ENCODE data around the gene TP53BP2. TPM values are rescaled to one million over a fixed set of nuclear protein-coding genes. Genes with fewer than 3 reads are reported as not detected.

Gene TP53BP2
- total and polyA plus RNA-seq, 10 of the 15 experiments (the other 5 are each of a cell fraction or from before 2014, with no cell fraction given), result 1.6 to 13.7 (median 5.6) TPM

DNA sequence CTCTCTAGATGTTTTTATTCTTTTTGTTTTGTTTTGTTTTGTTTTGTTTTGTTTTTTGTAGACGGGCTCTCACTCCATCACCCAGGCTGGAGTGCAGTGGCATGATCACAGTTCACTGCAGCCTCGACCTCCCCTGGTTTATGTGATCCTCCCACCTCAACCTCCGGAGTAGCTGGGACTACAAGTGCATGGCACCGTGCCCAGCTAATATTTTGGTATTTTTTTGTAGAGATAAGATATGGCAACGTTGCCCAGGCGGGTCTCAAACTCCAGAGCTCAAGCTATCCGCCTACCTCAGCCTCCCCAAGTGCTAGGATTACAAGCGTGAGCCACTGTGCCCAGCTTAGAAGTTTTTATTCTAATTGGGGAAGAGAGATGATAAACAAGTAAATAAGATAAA lies 13.3 kb upstream of the TP53BP2 start:
- TF ChIP-seq YBX1 (IDR thresholded peaks at IDR 0.05), result no peak
- no peak for TF ChIP-seq ETV6 (conservative IDR thresholded peaks at IDR 0.05 in 1 of 2, IDR thresholded peaks at IDR 0.05 in 1 of 2; ENCODE audit: borderline replicate concordance in 1 of 2, low read depth in 1 of 2)
- TF ChIP-seq BHLHE40 (IDR thresholded peaks at IDR 0.05; ENCODE audit: borderline replicate concordance in 1 of 2, low read depth in 2 of 2, low read length in 1 of 2), result no peak
- no peak for TF ChIP-seq YY1 (IDR thresholded peaks at IDR 0.05; ENCODE audit: low read depth, low read length)
- WGBS (ENCODE audit: insufficient coverage, insufficient replicate concordance, low lambda C conversion rate, missing lambda C conversion rate), result 16% methylated on average over 8 of the region's 8 CpGs
- FAIRE-seq (no peak), ATAC-seq (no peak), DNase-seq (ENCODE audit: low read depth, low spot score) (no peak)
- ChIA-PET CTCF (no interaction called here), RAD21 (ENCODE audit: unreplicated experiment) (no interaction called here), POLR2A (interaction anchor here (1.0 kb wide), 1 partner anchor 9 kb away, joined by 3 read pairs; no protein-coding TSS in a partner anchor), SMC1A (ENCODE audit: uncharacterized antibody, unreplicated experiment) (interaction anchor here (0.7 to 1.2 kb wide), 2 partner anchors 13 to 14 kb away, joined by 3 to 4 read pairs; no protein-coding TSS in a partner anchor)
- Histone ChIP-seq H3K27ac (ENCODE audit: control insufficient read depth, insufficient read depth) (no peak overlapping the region), H3K27me3 (replicated peaks in 1 of 2; ENCODE audit: control insufficient read depth in 2 of 2, insufficient read depth in 2 of 2, low read length in 1 of 2) (no peaks in the 10 kb centered on the region; a peak in 1 of 4 replicates), H3K36me3 (ENCODE audit: control insufficient read depth in 2 of 2, insufficient read depth in 2 of 2, low read length in 1 of 2) (no peaks in the 10 kb centered on the region), H3K9me3 (replicated peaks; ENCODE audit: control insufficient read depth, insufficient read depth, low read length) (no peaks in the 10 kb centered on the region), H4K20me1 (ENCODE audit: control insufficient read depth, insufficient read depth) (no peaks in the 10 kb centered on the region), H3K4me1 (ENCODE audit: control insufficient read depth, insufficient read depth, low read length) (no peaks in the 10 kb centered on the region), H3K4me2 (ENCODE audit: control insufficient read depth, insufficient read depth) (no peak overlapping the region), H3K9ac (ENCODE audit: control insufficient read depth, insufficient read depth, low read length) (no peak overlapping the region), H3K4me3 (no peak overlapping the region), H3K79me2 (ENCODE audit: control insufficient read depth, insufficient read depth, low read length) (no peaks in the 10 kb centered on the region), H2AFZ (ENCODE audit: control insufficient read depth, low read depth, low read length) (no peak overlapping the region)
- BruUV-seq (replicated peaks), result no TSS peak
- intact Hi-C loops (cut with micrococcal nuclease; ENCODE audit: unreplicated experiment), result no loop called here
- in situ Hi-C loops (cut with MboI), result no loop called here

DNA sequence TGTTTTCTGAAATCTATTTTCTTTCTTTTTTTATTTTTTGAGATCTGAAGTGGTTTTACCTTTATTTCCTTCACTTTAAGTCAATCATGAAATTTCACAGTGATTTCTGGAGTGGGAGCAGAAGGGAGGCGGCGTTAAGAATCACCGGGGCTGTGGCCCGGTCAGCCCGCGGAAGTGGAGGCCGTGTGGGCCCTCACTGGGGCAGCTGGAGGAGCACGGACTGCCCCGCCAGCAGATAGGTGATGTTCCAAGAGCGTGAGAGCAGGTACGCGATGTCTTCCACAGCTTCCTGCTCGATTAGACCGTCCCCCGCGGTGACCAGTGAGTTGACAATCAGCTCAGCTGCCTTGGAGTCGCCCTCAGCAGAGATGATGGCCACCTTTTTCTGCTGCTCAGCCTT lies 10.6 kb upstream of the TP53BP2 start:
- no peaks in the 10 kb centered on the region; a peak in 1 of 4 replicates for H3K27me3 ChIP-seq (replicated peaks in 1 of 2; ENCODE audit: control insufficient read depth in 2 of 2, insufficient read depth in 2 of 2, low read length in 1 of 2)
- no peak for DNase-seq (ENCODE audit: low read depth, low spot score)
- 80% methylated on average over 17 of the region's 17 CpGs for WGBS (ENCODE audit: insufficient coverage, insufficient replicate concordance, low lambda C conversion rate, missing lambda C conversion rate)
- H3K4me1 ChIP-seq (ENCODE audit: control insufficient read depth, insufficient read depth, low read length), result no peaks in the 10 kb centered on the region
- no peak overlapping the region for H3K27ac ChIP-seq (ENCODE audit: control insufficient read depth, insufficient read depth)
- no peaks in the 10 kb centered on the region for H3K9me3 ChIP-seq (replicated peaks; ENCODE audit: control insufficient read depth, insufficient read depth, low read length)
- ChIA-PET CTCF (interaction anchor here (0.6 kb wide), 2 partner anchors 21 to 250 kb away, joined by 3 to 5 read pairs; no protein-coding TSS in a partner anchor), SMC1A (ENCODE audit: uncharacterized antibody, unreplicated experiment) (no interaction called here), POLR2A (no interaction called here), RAD21 (ENCODE audit: unreplicated experiment) (no interaction called here)
- no peak overlapping the region for H3K4me3 ChIP-seq
- no peak overlapping the region for H3K4me2 ChIP-seq (ENCODE audit: control insufficient read depth, insufficient read depth)
- BruUV-seq (replicated peaks), result no TSS peak
- FAIRE-seq, result no peak
- no peaks in the 10 kb centered on the region for H4K20me1 ChIP-seq (ENCODE audit: control insufficient read depth, insufficient read depth)
- no peaks in the 10 kb centered on the region for H3K79me2 ChIP-seq (ENCODE audit: control insufficient read depth, insufficient read depth, low read length)
- H2AFZ ChIP-seq (ENCODE audit: control insufficient read depth, low read depth, low read length), result no peak overlapping the region
- no peaks in the 10 kb centered on the region for H3K36me3 ChIP-seq (ENCODE audit: control insufficient read depth in 2 of 2, insufficient read depth in 2 of 2, low read length in 1 of 2)
- no peak for ATAC-seq
- no peak overlapping the region for H3K9ac ChIP-seq (ENCODE audit: control insufficient read depth, insufficient read depth, low read length)
- intact Hi-C loops (cut with micrococcal nuclease; ENCODE audit: unreplicated experiment) (no loop called here), in situ Hi-C loops (cut with MboI) (no loop called here)
- TF ChIP-seq YY1 (IDR thresholded peaks at IDR 0.05; ENCODE audit: low read depth, low read length) (no peak), ZNF384 (IDR thresholded peaks at IDR 0.05; ENCODE audit: borderline replicate concordance, low read depth, low read length) (no peak), ATF7 (IDR thresholded peaks at IDR 0.05; ENCODE audit: low read depth) (no peak), PAX8 (IDR thresholded peaks at IDR 0.05) (no peak), MTA3 (IDR thresholded peaks at IDR 0.05; ENCODE audit: borderline replicate concordance, low read length) (no peak), SUZ12 (IDR thresholded peaks at IDR 0.05; ENCODE audit: unreplicated experiment) (no peak), RAD21 (IDR thresholded peaks at IDR 0.05; ENCODE audit: insufficient read depth, low read depth, low read length) (no peak)
- TF ChIP-seq, protein P1, sequence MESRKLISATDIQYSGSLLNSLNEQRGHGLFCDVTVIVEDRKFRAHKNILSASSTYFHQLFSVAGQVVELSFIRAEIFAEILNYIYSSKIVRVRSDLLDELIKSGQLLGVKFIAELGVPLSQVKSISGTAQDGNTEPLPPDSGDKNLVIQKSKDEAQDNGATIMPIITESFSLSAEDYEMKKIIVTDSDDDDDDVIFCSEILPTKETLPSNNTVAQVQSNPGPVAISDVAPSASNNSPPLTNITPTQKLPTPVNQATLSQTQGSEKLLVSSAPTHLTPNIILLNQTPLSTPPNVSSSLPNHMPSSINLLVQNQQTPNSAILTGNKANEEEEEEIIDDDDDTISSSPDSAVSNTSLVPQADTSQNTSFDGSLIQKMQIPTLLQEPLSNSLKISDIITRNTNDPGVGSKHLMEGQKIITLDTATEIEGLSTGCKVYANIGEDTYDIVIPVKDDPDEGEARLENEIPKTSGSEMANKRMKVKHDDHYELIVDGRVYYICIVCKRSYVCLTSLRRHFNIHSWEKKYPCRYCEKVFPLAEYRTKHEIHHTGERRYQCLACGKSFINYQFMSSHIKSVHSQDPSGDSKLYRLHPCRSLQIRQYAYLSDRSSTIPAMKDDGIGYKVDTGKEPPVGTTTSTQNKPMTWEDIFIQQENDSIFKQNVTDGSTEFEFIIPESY (IDR thresholded peaks at IDR 0.05), result no peak
- TF ChIP-seq, protein P2, sequence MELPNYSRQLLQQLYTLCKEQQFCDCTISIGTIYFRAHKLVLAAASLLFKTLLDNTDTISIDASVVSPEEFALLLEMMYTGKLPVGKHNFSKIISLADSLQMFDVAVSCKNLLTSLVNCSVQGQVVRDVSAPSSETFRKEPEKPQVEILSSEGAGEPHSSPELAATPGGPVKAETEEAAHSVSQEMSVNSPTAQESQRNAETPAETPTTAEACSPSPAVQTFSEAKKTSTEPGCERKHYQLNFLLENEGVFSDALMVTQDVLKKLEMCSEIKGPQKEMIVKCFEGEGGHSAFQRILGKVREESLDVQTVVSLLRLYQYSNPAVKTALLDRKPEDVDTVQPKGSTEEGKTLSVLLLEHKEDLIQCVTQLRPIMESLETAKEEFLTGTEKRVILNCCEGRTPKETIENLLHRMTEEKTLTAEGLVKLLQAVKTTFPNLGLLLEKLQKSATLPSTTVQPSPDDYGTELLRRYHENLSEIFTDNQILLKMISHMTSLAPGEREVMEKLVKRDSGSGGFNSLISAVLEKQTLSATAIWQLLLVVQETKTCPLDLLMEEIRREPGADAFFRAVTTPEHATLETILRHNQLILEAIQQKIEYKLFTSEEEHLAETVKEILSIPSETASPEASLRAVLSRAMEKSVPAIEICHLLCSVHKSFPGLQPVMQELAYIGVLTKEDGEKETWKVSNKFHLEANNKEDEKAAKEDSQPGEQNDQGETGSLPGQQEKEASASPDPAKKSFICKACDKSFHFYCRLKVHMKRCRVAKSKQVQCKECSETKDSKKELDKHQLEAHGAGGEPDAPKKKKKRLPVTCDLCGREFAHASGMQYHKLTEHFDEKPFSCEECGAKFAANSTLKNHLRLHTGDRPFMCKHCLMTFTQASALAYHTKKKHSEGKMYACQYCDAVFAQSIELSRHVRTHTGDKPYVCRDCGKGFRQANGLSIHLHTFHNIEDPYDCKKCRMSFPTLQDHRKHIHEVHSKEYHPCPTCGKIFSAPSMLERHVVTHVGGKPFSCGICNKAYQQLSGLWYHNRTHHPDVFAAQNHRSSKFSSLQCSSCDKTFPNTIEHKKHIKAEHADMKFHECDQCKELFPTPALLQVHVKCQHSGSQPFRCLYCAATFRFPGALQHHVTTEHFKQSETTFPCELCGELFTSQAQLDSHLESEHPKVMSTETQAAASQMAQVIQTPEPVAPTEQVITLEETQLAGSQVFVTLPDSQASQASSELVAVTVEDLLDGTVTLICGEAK (IDR thresholded peaks at IDR 0.05; ENCODE audit: borderline replicate concordance), result no peak

Measured in GM12878 (cell line).